KMS-11 (cell line): ENCODE results near the gene HAPSTR1.
A peak's percentile ranks its signal among the peaks of the same experiment; 100 is the strongest.

Experiments
- H2AFZ ChIP-seq: fragments of 200-600 bp; sonication (generic); 2 replicates; pipeline ENCODE4 v1.6.1; 2016; ENCODE audit warnings: antibody characterized with exemption, mixed run types, low read depth
- H3K27ac ChIP-seq: fragments of 200-600 bp; sonication (generic); 2 replicates; pipeline ENCODE4 v1.6.1; 2016; ENCODE audit warnings: mild to moderate bottlenecking, mixed run types
- H3K27me3 ChIP-seq: fragments of 200-600 bp; sonication (generic); 2 replicates; pipeline ENCODE4 v1.6.1; 2017; ENCODE audit warnings: mild to moderate bottlenecking, low read depth, mixed run types, moderate library complexity; ENCODE audit not compliant: insufficient read depth
- H3K36me3 ChIP-seq: fragments of 200-600 bp; sonication (generic); 2 replicates; pipeline ENCODE4 v1.6.1; 2017; ENCODE audit warnings: mild to moderate bottlenecking, mixed run types; ENCODE audit not compliant: insufficient read depth
- H3K4me1 ChIP-seq: fragments of 200-600 bp; sonication (generic); 2 replicates; pipeline ENCODE4 v1.6.1; 2016; ENCODE audit warnings: mild to moderate bottlenecking, low read depth, mixed run types; ENCODE audit not compliant: poor library complexity, severe bottlenecking
- H3K4me2 ChIP-seq: fragments of 200-600 bp; sonication (generic); 2 replicates; pipeline ENCODE4 v1.7.0; 2016; ENCODE audit warnings: mild to moderate bottlenecking, mixed run types
- H3K4me3 ChIP-seq: fragments of 200-600 bp; sonication (generic); IDR thresholded peaks from 2 replicates; pipeline ENCODE4 v1.6.1; 2017; ENCODE audit warnings: low read depth, low read length, mixed read lengths; ENCODE audit not compliant: insufficient read depth
- H3K79me2 ChIP-seq: fragments of 200-600 bp; sonication (generic); 2 replicates; pipeline ENCODE4 v1.6.1; 2016; ENCODE audit warnings: low read depth, mixed run types; ENCODE audit not compliant: insufficient read depth
- H3K9ac ChIP-seq: fragments of 200-600 bp; sonication (generic); 2 replicates; pipeline ENCODE4 v1.6.1; 2016; ENCODE audit warnings: mild to moderate bottlenecking, mixed run types
- H4K20me1 ChIP-seq: fragments of 200-600 bp; sonication (generic); 2 replicates; pipeline ENCODE4 v1.6.1; 2016; ENCODE audit warnings: mild to moderate bottlenecking, mixed run types; ENCODE audit not compliant: insufficient read depth
- TF ChIP-seq, protein P1 (sequence below): fragments of 200-600 bp; sonication (generic); conservative IDR thresholded peaks from 2 replicates; pipeline ENCODE4 v1.6.1; 2017; ENCODE audit warnings: low read depth, mild to moderate bottlenecking, antibody characterized with exemption, low read length, moderate library complexity, mixed read lengths

The HAPSTR1 gene

DNA sequence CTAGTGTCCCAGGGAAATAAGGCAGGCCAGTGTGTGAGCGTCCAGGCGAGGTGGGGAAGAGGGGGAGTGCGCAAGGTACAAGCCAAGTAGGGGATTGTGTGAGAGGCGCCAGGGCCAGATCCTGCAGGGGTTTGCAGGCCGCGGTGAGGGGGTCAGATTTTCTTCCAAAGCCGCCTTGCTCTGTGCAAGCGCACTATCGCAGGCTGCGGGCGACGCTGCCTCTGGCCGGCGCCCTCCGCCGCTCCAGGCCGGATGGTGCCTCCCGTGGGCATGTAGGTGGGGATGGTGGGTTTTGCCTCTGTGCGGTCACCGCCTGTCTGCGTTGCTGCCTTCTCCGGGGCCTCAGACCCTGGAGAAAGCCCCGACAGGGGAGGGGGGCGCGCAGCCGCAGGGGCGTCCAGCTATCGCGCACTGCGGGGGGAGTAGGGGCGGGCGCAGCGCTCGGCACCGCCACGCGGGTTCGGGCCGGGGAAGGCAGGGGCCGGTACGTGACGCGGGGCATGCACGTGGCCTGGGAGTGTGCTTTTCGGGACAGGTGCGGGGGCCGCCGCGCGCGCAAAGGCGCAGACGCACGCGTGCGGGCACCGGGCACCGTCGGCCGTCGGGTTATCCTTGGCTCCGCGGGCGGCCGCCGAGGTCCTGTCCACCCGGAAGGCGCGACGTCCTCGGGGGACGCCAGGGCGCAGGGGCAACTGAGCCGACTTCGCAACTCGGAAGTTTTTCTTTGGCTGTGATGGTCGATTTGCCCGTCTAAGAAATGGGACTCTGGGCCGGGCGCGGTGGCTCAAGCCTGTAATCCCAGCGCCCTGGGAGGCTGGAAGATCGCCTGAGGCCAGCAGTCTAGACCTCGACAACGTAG lies 1.1 kb upstream of the HAPSTR1 start:
- peak overlapping the region; percentile 86 for H2AFZ ChIP-seq
- H3K79me2 ChIP-seq: peaks cover 34% of the 10 kb centered on the region
- H4K20me1 ChIP-seq: peaks cover 25% of the 10 kb centered on the region
- peak overlapping the region; percentile 92 for H3K9ac ChIP-seq
- peak overlapping the region; percentile 76 for H3K4me2 ChIP-seq
- peaks cover 20% of the 10 kb centered on the region for H3K4me1 ChIP-seq
- TF ChIP-seq, protein P1, sequence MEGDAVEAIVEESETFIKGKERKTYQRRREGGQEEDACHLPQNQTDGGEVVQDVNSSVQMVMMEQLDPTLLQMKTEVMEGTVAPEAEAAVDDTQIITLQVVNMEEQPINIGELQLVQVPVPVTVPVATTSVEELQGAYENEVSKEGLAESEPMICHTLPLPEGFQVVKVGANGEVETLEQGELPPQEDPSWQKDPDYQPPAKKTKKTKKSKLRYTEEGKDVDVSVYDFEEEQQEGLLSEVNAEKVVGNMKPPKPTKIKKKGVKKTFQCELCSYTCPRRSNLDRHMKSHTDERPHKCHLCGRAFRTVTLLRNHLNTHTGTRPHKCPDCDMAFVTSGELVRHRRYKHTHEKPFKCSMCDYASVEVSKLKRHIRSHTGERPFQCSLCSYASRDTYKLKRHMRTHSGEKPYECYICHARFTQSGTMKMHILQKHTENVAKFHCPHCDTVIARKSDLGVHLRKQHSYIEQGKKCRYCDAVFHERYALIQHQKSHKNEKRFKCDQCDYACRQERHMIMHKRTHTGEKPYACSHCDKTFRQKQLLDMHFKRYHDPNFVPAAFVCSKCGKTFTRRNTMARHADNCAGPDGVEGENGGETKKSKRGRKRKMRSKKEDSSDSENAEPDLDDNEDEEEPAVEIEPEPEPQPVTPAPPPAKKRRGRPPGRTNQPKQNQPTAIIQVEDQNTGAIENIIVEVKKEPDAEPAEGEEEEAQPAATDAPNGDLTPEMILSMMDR: no peak
- H3K4me3 ChIP-seq: no peak overlapping the region
- H3K27ac ChIP-seq: peak overlapping the region; percentile 78
- H3K36me3 ChIP-seq: peaks cover 8% of the 10 kb centered on the region; the same call in 1 of the 2 replicates
- no peaks in the 10 kb centered on the region for H3K27me3 ChIP-seq

DNA sequence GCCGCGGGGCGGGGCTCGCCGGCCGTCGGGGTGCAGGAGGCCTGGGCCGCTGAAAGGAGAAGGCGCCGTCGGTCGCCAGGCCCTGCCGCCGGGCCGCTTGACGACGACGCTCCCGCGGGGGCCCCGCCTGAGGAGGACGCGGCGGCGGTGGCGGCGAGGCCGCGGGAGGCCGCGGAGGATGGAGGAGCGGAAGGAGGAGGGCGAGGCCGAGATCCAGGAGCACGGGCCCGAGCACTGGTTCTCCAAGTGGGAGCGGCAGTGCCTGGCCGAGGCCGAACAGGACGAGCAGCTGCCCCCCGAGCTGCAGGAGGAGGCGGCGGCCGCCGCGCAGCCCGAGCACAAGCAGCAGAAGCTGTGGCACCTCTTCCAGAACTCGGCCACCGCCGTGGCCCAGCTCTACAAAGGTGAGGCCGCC lies 430 bp downstream of the HAPSTR1 start:
- TF ChIP-seq, protein P1: no peak
- Histone ChIP-seq H3K36me3 (peaks cover 15% of the 10 kb centered on the region; the same call in 1 of the 2 replicates), H3K27ac (peak overlapping the region; percentile 82), H3K79me2 (peaks cover 49% of the 10 kb centered on the region), H3K9ac (peak overlapping the region; percentile 96), H3K4me1 (peaks cover 36% of the 10 kb centered on the region), H4K20me1 (peaks cover 41% of the 10 kb centered on the region), H2AFZ (peak overlapping the region; percentile 11; the same call in 1 of the 2 replicates), H3K4me2 (0 out of 2 replicates have a peak overlapping the region, but pooled peaks have one; percentile 12), H3K27me3 (no peaks in the 10 kb centered on the region), H3K4me3 (no peak overlapping the region)

DNA sequence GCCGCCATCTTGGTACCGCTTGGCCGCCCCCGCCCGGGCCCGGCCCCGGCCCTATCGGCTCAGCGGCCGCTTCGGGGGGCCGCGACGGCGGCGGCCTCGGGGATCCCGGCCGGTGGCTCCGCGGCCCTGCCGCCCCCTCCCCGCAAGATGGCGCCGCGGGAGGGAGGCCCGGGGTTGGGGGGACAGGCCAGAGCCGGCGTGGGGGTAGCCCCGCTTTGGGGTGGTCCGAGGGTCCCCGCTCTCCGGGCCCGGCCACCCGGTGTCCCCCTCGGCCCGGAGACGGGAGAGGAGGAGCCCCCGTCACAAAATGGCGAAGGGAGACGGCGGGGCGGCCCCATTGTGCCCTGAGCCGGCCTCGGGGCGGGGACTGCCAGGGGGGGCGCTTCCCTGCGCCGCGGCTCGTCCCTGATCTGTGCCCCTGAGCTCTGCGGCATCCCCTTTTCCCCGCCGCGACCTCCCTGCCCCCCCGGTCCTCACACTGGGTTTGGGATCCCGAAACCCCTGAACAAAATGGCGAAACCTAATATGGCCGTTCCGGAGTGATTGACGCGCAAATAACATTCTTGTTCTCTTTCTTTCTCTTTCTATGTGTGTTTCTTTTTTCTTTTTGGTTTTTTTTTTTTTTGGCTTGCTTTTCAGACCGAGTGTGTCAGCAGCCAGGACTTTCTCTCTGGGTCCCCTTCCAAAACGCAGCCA lies 986 bp downstream of the HAPSTR1 start:
- peaks cover 45% of the 10 kb centered on the region for H4K20me1 ChIP-seq
- H3K27me3 ChIP-seq: no peaks in the 10 kb centered on the region
- peaks cover 38% of the 10 kb centered on the region for H3K4me1 ChIP-seq
- peak overlapping the region; percentile 82 for H3K27ac ChIP-seq
- peaks cover 18% of the 10 kb centered on the region; the same call in 1 of the 2 replicates for H3K36me3 ChIP-seq
- peak overlapping the region; percentile 96 for H3K9ac ChIP-seq
- H2AFZ ChIP-seq: peak overlapping the region; percentile 11
- peak overlapping the region; percentile 25 for H3K4me3 ChIP-seq
- peak overlapping the region; percentile 81 for H3K4me2 ChIP-seq
- TF ChIP-seq, protein P1: no peak
- peaks cover 55% of the 10 kb centered on the region for H3K79me2 ChIP-seq

DNA sequence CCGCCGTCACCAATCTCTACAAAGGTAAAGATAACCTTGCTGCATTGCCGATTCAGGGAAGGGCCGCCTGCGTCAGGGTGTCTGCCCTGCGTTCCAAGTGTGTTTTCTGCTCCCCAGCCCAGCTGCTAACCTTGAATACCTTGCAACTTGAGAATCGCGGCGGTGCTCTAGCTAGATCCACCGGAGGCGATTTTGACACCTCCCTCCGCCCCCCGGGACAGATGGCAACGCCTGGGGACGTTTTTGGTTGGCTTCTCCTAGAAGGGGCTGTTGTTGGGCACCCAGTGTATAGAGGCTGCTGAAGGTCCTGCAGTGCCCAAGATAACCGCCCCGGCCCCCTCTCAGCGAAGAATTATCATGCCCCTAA lies 1.5 kb downstream of the HAPSTR1 start:
- peak overlapping the region; percentile 96; the same call in 1 of the 2 replicates for H3K9ac ChIP-seq
- peak overlapping the region; percentile 25 for H3K4me3 ChIP-seq
- no peaks in the 10 kb centered on the region for H3K27me3 ChIP-seq
- peaks cover 60% of the 10 kb centered on the region for H3K79me2 ChIP-seq
- TF ChIP-seq, protein P1: no peak
- peaks cover 23% of the 10 kb centered on the region; the same call in 1 of the 2 replicates for H3K36me3 ChIP-seq
- H3K27ac ChIP-seq: peak overlapping the region; percentile 82
- peaks cover 50% of the 10 kb centered on the region for H4K20me1 ChIP-seq
- H3K4me2 ChIP-seq: peak overlapping the region; percentile 81
- H2AFZ ChIP-seq: peak overlapping the region; percentile 11
- H3K4me1 ChIP-seq: peaks cover 43% of the 10 kb centered on the region
